Measurements from ENCODE around the gene ALK. TPM values are rescaled to one million over a fixed set of nuclear protein-coding genes. Genes with fewer than 3 reads are reported as not detected.

ALK gene
- total RNA-seq, 2 experiments from 2014 or later: not detected

DNA sequence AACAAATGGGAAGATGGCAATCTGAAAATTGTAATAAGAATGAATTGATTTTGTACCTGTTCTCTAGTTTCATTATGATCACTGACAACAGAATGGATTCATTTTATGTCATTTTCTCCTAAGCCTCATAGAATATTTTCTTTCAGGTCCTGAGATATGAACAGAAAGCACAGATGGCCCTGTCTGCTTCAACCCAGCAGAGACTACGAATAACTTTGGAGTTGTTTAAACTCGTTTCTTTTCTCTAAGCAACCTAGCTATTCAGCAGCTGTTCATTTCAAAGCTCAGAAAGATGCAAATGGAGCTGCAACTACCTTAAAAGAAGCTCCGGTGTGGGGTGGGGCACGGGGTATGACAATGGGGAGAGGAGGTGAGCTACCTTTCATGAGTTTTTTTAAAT is 124.9 kb downstream of the ALK start:
- TF ChIP-seq, protein P1, sequence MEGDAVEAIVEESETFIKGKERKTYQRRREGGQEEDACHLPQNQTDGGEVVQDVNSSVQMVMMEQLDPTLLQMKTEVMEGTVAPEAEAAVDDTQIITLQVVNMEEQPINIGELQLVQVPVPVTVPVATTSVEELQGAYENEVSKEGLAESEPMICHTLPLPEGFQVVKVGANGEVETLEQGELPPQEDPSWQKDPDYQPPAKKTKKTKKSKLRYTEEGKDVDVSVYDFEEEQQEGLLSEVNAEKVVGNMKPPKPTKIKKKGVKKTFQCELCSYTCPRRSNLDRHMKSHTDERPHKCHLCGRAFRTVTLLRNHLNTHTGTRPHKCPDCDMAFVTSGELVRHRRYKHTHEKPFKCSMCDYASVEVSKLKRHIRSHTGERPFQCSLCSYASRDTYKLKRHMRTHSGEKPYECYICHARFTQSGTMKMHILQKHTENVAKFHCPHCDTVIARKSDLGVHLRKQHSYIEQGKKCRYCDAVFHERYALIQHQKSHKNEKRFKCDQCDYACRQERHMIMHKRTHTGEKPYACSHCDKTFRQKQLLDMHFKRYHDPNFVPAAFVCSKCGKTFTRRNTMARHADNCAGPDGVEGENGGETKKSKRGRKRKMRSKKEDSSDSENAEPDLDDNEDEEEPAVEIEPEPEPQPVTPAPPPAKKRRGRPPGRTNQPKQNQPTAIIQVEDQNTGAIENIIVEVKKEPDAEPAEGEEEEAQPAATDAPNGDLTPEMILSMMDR (IDR thresholded peaks at IDR 0.05): no peak
- DNase-seq (no peak), ATAC-seq (no peak)
- POLR2A ChIA-PET: no interaction called here
- Mint-ChIP-seq H3K4me3 (no peak overlapping the region), H3K27ac (no peak overlapping the region), H3K9me3 (no peaks in the 10 kb centered on the region), H3K4me1 (ENCODE audit: low read depth) (no peaks in the 10 kb centered on the region), H3K27me3 (peaks cover 7% of the 10 kb centered on the region), H3K36me3 (ENCODE audit: low read depth) (no peaks in the 10 kb centered on the region)
- CTCF ChIA-PET: no interaction called here
- intact Hi-C loops (cut with micrococcal nuclease): no loop called here

DNA sequence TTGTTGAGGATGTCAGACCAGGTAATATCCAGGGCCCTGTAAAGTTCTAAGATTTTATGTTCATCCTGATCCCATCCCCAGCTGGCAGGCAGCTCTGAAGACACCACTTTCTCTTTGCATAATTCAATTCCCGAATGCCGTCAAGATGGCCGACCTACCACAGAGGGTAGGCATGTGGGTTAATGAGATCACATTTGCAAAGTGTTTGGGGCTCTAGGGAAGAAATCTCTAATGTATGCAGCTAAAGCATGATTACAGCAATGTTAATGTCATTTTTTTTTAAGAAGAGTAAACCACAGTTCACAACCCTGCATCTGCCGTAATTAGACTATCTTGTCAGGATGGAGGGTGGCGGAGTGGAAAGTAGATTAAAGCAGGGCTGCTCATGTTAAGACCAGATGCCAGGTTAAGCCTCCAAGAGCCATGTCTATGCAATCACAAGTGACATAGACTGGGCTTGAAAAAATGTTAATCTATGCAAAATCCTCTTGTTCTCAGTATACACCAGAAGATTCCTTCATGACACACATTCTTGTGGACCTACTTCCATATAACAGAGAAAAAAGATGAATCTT is 131.4 kb downstream of the ALK start:
- no peak for DNase-seq
- CTCF ChIA-PET: no interaction called here

DNA sequence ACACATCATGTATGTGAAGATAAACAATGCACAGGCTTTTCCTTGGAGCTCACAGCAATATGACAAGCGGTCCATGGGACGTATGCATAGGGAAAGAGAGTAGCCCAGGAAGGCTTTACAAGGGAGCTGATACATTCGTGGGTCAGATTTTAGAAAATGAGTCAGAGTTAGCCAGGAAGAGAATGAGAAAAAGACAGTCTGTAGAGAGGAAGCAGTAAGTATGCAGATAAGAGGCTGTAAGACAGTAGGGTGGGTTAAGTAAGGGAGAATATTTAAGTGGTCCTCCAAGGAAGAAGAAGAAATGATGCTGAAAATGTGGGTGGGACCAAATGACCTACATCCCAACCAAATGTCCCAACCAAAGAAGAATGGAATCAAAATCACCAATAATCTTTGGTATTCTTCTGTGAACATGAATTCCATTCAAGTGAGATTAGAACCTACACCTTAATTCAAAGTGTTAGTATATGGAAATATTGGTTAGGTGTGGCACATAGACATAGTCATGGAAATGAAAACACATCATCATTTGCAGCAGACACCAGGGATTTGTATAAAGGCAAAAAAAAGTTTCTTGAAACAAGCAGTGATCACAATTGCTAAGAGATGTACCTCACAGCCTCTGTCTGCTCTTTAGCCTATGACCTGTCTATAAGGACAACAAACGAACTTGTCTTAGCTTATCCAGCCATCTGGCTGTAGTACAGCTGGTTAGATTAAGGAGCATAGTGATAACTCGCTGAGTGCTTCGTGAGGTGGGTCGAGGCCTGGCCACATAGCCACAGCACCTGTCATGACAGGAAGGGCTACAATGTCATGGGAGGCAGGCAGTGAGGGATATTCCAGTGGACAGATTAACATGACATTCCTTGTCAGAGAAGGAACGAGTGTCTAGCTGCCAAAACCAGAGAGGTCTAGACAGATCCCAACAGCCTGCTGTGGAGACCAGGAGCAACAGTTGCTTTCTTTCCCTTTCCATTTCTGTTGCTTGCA is 133.6 kb downstream of the ALK start:
- no peaks in the 10 kb centered on the region for H3K4me1 Mint-ChIP-seq (ENCODE audit: low read depth)
- DNase-seq (no peak), ATAC-seq (no peak)
- intact Hi-C loops (cut with micrococcal nuclease): no loop called here
- no peak overlapping the region for H3K27ac Mint-ChIP-seq
- H3K4me3 Mint-ChIP-seq: no peak overlapping the region
- TF ChIP-seq, protein P1 (IDR thresholded peaks at IDR 0.05): no peak
- ChIA-PET POLR2A (interaction anchor here (0.7 kb wide), 1 partner anchor 171 kb away, joined by 3 read pairs; no protein-coding TSS in a partner anchor), CTCF (no interaction called here)
- H3K36me3 Mint-ChIP-seq (ENCODE audit: low read depth): no peaks in the 10 kb centered on the region
- peaks cover 11% of the 10 kb centered on the region for H3K27me3 Mint-ChIP-seq
- H3K9me3 Mint-ChIP-seq: no peaks in the 10 kb centered on the region

More for the DNA sequence above, 131.4 kb downstream of the ALK start:
- H3K4me3 Mint-ChIP-seq: no peak overlapping the region
- no peaks in the 10 kb centered on the region for H3K9me3 Mint-ChIP-seq
- POLR2A ChIA-PET: no interaction called here
- no peaks in the 10 kb centered on the region for H3K36me3 Mint-ChIP-seq (ENCODE audit: low read depth)
- peaks cover 2% of the 10 kb centered on the region for H3K27me3 Mint-ChIP-seq
- no peak overlapping the region for H3K27ac Mint-ChIP-seq
- ATAC-seq: no peak
- intact Hi-C loops (cut with micrococcal nuclease): no loop called here
- no peaks in the 10 kb centered on the region for H3K4me1 Mint-ChIP-seq (ENCODE audit: low read depth)
- TF ChIP-seq, protein P1 (IDR thresholded peaks at IDR 0.05): no peak

GRCh38 chr2:29786361-29786760 is 135.0 kb downstream of the ALK start:
- Mint-ChIP-seq H3K36me3 (ENCODE audit: low read depth) (no peaks in the 10 kb centered on the region), H3K9me3 (no peaks in the 10 kb centered on the region), H3K27ac (no peak overlapping the region), H3K4me1 (ENCODE audit: low read depth) (no peaks in the 10 kb centered on the region), H3K4me3 (no peak overlapping the region), H3K27me3 (peaks cover 12% of the 10 kb centered on the region)
- intact Hi-C loops (cut with micrococcal nuclease): no loop called here
- TF ChIP-seq, protein P1 (IDR thresholded peaks at IDR 0.05): no peak
- no peak for DNase-seq
- ChIA-PET POLR2A (no interaction called here), CTCF (no interaction called here)
- no peak for ATAC-seq

GRCh38 chr2:29783666-29784065 is 137.7 kb downstream of the ALK start:
- DNase-seq (no peak), ATAC-seq (no peak)
- Mint-ChIP-seq H3K4me1 (ENCODE audit: low read depth) (no peaks in the 10 kb centered on the region), H3K36me3 (ENCODE audit: low read depth) (no peaks in the 10 kb centered on the region), H3K27me3 (peaks cover 12% of the 10 kb centered on the region), H3K27ac (no peak overlapping the region), H3K9me3 (no peaks in the 10 kb centered on the region), H3K4me3 (no peak overlapping the region)
- ChIA-PET CTCF (no interaction called here), POLR2A (no interaction called here)
- TF ChIP-seq, protein P1 (IDR thresholded peaks at IDR 0.05): no peak
- intact Hi-C loops (cut with micrococcal nuclease): no loop called here
